OCI-LY7 (cell line): ENCODE measurements around the gene TNS2. TPM values are rescaled to one million over a fixed set of nuclear protein-coding genes. Genes with fewer than 3 reads are reported as not detected.

ENCODE experiments used
- BruUV-seq: library from RNA; stranded (reverse); fragments of 400-500 nt; replicated peaks from 2 replicates; lab custom pipeline; 2021; lab: Mats Ljungman, UMichigan
- CTCF ChIA-PET: fragments of 300-600 bp; sonication (Branson Sonifier 250); formaldehyde crosslinking; loops from one replicate; lab custom pipeline; 2022; ENCODE audit warnings: antibody characterized with exemption; ENCODE audit not compliant: unreplicated experiment; lab: Charles Lee
- POLR2A ChIA-PET: fragments of 300-600 bp; sonication (Branson Sonifier 250); formaldehyde crosslinking; loops from one replicate; lab custom pipeline; 2022; ENCODE audit warnings: antibody characterized with exemption; lab: Charles Lee
- DNase-seq: peaks from one replicate; pipeline ENCODE4 v3.0.0-alpha.2; 2015; ENCODE audit warnings: low spot score
- H2AFZ ChIP-seq: fragments of 200-600 bp; sonication (generic), shearing (Covaris generic); 2 replicates; pipeline ENCODE4 v1.6.1; 2014; ENCODE audit warnings: mild to moderate bottlenecking, antibody characterized with exemption, low read length, moderate library complexity
- H3K27ac ChIP-seq: fragments of 200-600 bp; sonication (generic); 2 replicates; pipeline ENCODE4 v1.5.1; 2014; ENCODE audit warnings: mixed run types, low read depth, mild to moderate bottlenecking, moderate library complexity, low read length, inconsistent platforms; ENCODE audit not compliant: poor library complexity, severe bottlenecking
- H3K36me3 ChIP-seq: fragments of 200-600 bp; sonication (generic); 2 replicates; pipeline ENCODE4 v1.6.1; 2014; ENCODE audit warnings: mild to moderate bottlenecking, antibody characterized with exemption, low read length, moderate library complexity, mixed read lengths; ENCODE audit not compliant: insufficient read depth
- H3K4me1 ChIP-seq: fragments of 200-600 bp; sonication (generic); 2 replicates; pipeline ENCODE4 v1.5.1; 2014; ENCODE audit warnings: mild to moderate bottlenecking, low read length; ENCODE audit not compliant: insufficient read depth, poor library complexity, severe bottlenecking
- H3K4me2 ChIP-seq: fragments of 200-600 bp; sonication (generic); 2 replicates; pipeline ENCODE4 v1.6.1; 2014; ENCODE audit warnings: mild to moderate bottlenecking, low read length
- H3K4me3 ChIP-seq: fragments of 200-600 bp; sonication (generic); 2 replicates; pipeline ENCODE4 v1.5.1; 2014; ENCODE audit warnings: mild to moderate bottlenecking, low read depth, low read length; ENCODE audit not compliant: poor library complexity, severe bottlenecking
- H3K79me2 ChIP-seq: fragments of 200-600 bp; sonication (generic); 2 replicates; pipeline ENCODE4 v1.6.1; 2016; ENCODE audit warnings: low read depth, mild to moderate bottlenecking, low read length, moderate library complexity, mixed read lengths; ENCODE audit not compliant: insufficient read depth
- H3K9me2 ChIP-seq: fragments of 200-600 bp; sonication (generic); 2 replicates; pipeline ENCODE4 v1.6.1; 2016; ENCODE audit warnings: mild to moderate bottlenecking, low read length, mixed read lengths; ENCODE audit not compliant: insufficient read depth
- H3K9me3 ChIP-seq: fragments of 200-600 bp; sonication (generic); 2 replicates; pipeline ENCODE4 v1.6.1; 2014; ENCODE audit warnings: mild to moderate bottlenecking, mixed run types, low read length, mixed read lengths
- H4K20me1 ChIP-seq: fragments of 200-600 bp; sonication (generic); 2 replicates; pipeline ENCODE4 v1.6.1; 2014; ENCODE audit warnings: mild to moderate bottlenecking, antibody characterized with exemption, low read length, moderate library complexity, mixed read lengths; ENCODE audit not compliant: insufficient read depth
- CTCF ChIP-seq: fragments of 200-600 bp; sonication (generic); conservative IDR thresholded peaks from 2 replicates; pipeline ENCODE4 v1.5.1; 2014; ENCODE audit warnings: mild to moderate bottlenecking, antibody characterized with exemption, low read length, moderate library complexity, mixed read lengths
- EZH2phosphoT487 ChIP-seq: fragments of 200-600 bp; sonication (generic); IDR thresholded peaks from 2 replicates; pipeline ENCODE4 v1.6.1; 2018; ENCODE audit warnings: low read depth, borderline replicate concordance, mild to moderate bottlenecking, mixed run types, antibody characterized with exemption, low read length, moderate library complexity, mixed read lengths
- intact Hi-C: fragments of 100-400 bp; cut with micrococcal nuclease; formaldehyde crosslinking; loops from one replicate; pipeline ENCODE4 v1.10.0; 2022; ENCODE audit not compliant: unreplicated experiment
- total RNA-seq, 2 experiments: library from RNA; depleted of rRNA in 1 of 2; stranded (reverse); fragments of >200 nt in 1 of 2; shearing (Covaris generic) in 1 of 2; gene quantifications; 2 replicates each; pipeline ENCODE4 v1.2.3, GENCODE V29; 2014 to 2022

TNS2 gene
- total RNA-seq, 2 experiments from 2014 or later: 0.25 to 1.6 TPM

GRCh38 chr12:53079226-53080117 is 29.6 kb downstream of the TNS2 start, which contains the start of gene SPRYD3:
Gene SPRYD3 (minus strand): TSS chr12:53079390. CDS start chr12:53079333, 57 bp downstream.
- TSS peak; percentile 75 for BruUV-seq
- peak; percentile 96 for DNase-seq
- Histone ChIP-seq H3K4me1 (peaks cover 10% of the 10 kb centered on the region), H3K79me2 (no peaks in the 10 kb centered on the region; the same call in 1 of the 2 replicates), H3K36me3 (peaks cover 21% of the 10 kb centered on the region; the same call in 1 of the 2 replicates), H3K27ac (peak within 1 kb of the TSS; percentile 34), H4K20me1 (no peaks in the 10 kb centered on the region), H3K4me3 (peak within 1 kb of the TSS; percentile 78), H3K9me2 (no peaks in the 10 kb centered on the region), H2AFZ (peak within 1 kb of the TSS; percentile 98), H3K4me2 (peak within 1 kb of the TSS; percentile 73), H3K9me3 (no peaks in the 10 kb centered on the region)
- intact Hi-C loops: loop anchor here (1.0 kb wide), 1 partner anchor 25 kb away; no protein-coding TSS in a partner anchor
- ChIA-PET CTCF (interaction anchor here (1.1 to 1.8 kb wide), 4 partner anchors 14 to 32 kb away, joined by 4 to 7 read pairs (median 6); partner anchors contain the start of gene SOAT2), POLR2A (interaction anchor here (0.6 to 2.6 kb wide), 15 partner anchors 9 to 545 kb away, joined by 3 to 29 read pairs (median 4); partner anchors contain the start of genes AAAS, IGFBP6, PFDN5 and SOAT2)
- TF ChIP-seq CTCF: no peak
- TF ChIP-seq EZH2phosphoT487: no peak

- TF ChIP-seq EZH2phosphoT487 (no peak), CTCF (no peak)
- Histone ChIP-seq H3K79me2 (no peaks in the 10 kb centered on the region; the same call in 1 of the 2 replicates), H3K9me3 (no peaks in the 10 kb centered on the region), H3K9me2 (no peaks in the 10 kb centered on the region), H3K27ac (no peak overlapping the region), H4K20me1 (no peaks in the 10 kb centered on the region), H3K4me3 (no peak overlapping the region), H3K4me1 (peaks cover 10% of the 10 kb centered on the region), H2AFZ (no peak overlapping the region), H3K4me2 (no peak overlapping the region), H3K36me3 (no peaks in the 10 kb centered on the region)
- DNase-seq: no peak
- POLR2A ChIA-PET: no interaction called here
- intact Hi-C loops: no loop called here
- BruUV-seq: no TSS peak
- CTCF ChIA-PET: no interaction called here
Measured at GRCh38 chr12:53082637-53083175, 32.8 kb downstream of the TNS2 start.
